Ecto neural progenitor cell (in vitro differentiated cells): ENCODE measurements around the gene ALG9.

Source experiments
- DNase-seq: peaks from one replicate; pipeline ENCODE4 v3.0.0-alpha.2; 2018; ENCODE audit warnings: low spot score

Gene ALG9

DNA sequence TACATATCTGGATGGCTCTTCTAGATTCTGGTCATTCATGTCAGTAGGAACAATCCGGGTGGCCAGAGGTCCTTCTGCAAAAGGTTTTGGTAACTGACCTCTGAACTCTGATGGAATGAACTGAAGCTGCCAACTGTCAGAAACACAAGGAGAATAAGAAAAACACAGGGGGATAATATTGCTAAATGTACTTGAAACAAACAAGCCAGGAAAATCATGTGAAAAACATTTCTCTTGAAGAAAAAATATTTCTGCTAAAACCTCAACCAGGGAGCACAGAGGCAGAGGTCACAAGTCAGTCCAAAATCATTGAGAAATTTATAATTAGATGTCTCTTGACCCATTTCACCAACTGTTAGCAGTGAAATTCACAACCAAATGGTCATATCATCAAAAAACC lies 35.2 kb downstream of the ALG9 start:
- DNase-seq, result no peak

- DNase-seq, result no peak
Observed at GRCh38 chr11:111835665-111836064, 35.7 kb downstream of the ALG9 start.

DNA sequence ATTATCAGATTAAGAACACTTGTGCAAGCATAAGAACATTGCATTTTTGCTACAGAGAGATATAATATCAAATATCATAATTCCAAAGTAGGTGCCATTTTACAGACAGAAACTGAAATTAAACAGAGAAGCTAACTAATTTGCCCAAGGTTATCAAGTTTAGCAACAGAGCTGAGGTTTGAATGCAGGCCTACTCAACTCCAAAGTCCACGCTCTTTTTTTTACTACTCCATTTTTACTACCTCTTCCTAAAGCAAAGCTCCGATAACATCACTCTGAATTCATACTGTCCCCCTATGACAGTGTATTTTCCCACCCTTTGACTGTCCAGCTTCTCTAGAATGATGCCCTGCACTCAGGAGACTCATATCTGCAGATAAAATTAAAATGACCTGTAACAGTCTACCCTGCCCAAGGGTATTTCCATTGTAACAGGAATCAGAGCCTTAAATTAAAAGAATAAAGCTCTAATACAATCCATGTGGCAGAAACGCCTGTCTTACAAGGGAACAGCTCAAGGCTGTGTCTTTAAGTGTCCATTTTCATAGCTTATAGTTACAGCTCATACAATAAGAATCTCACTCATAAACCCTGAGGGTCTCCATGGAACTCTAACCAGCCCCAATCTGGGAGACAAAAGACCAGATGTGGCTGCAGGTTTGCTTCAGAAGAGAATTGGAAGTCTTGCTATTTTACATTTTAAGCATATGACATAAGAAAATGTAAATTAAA lies 36.8 kb downstream of the ALG9 start:
- no peak for DNase-seq

GRCh38 chr11:111833524-111833923 lies 37.9 kb downstream of the ALG9 start:
- no peak for DNase-seq

DNA sequence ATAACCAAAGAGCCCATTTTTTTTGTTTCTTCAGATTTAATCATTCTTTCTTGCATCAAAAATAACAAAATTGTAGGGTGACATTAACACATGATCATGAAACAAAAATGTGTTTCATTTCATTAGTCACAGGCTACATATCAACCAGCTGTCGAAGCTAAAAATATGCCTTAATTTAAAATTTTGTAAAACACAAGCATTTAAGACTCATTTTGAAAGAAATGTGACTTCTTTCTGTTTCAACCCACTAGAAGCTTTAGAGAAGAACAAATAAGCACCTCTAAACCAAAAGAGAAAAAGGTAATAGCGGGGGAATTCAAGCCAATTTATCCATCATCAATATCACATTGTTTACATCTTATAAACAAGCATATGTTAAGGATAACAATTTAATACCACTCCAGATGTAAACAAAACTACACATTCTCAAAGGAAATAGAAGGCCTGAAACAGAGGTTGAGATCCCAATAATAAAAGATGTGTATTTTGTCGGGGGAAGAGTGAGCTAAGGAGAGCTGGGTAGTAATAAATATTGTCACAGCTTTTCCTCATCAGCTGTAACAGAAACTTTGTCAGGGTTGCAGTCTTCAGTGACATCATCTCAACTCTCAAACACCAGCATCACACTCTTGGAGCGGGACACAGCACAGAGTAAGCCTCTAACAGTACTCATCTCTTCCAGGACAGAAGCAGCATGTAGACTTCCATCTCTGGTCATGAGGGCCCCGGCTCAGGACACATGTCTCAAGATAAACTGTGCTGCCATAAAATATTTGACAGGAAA lies 42.0 kb downstream of the ALG9 start:
- no peak for DNase-seq

- DNase-seq, result no peak
Observed at GRCh38 chr11:111826322-111826950, 44.9 kb downstream of the ALG9 start.

- no peak for DNase-seq
Observed at GRCh38 chr11:111823629-111824028, 47.8 kb downstream of the ALG9 start.

DNA sequence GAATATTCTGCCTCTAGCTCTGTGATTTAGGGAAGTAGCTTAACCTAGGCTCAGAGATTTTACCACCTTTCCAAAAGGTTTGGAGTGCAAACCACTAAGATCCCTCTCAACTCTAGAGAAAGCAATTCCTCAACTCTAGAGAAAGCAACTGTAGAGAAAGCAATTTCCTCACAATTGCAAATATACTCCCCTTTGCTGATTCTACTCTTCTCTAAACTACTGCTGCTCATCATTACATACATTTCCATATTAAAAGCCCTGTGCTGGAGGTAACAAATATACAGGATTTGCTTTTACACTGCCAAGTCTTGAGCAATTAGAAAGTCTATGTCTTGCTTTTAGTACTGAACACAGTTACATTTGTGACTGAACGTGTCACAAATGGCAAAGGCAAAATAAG lies 48.2 kb downstream of the ALG9 start:
- no peak for DNase-seq

DNA sequence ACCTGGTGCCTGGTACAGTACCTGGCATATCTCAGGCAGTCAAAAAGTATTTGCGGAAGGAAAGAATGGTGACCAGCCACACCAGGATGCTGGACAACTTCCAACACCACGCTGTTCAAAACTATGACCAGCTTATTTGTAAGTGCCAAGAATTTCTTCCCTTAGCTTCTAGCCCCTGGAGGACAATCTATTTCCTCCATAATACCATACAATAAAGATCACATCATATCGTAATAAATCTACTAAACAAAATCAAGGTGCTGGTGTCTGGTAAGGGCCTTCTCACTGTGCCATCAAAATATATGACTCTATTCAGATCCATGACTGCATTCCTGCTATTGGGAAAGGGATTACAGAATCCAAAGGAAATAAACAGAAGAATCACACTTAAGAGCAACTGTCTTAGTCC lies 51.5 kb downstream of the ALG9 start:
- no peak for DNase-seq

- no peak for DNase-seq
Observed at GRCh38 chr11:111819161-111819828, 52.1 kb downstream of the ALG9 start.

DNA sequence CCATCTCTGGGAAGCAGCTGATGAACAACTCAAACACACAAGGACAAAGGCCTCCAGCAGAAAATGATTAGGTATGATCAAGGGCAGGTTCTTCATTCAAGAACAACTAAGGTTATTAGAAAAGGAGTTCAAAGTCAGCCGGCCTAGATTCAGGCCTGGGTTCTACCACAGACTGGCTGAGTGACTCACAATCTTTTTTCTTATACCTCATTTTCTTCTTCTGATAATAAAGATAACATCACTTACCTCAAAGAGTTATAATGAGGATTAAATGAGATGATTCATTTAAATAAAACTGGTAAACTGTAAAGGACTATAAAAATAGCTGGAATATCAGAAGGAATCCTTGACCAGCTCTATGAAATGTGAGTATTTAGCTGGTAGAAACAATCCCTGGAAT lies 55.9 kb downstream of the ALG9 start:
- DNase-seq, result no peak

GRCh38 chr11:111814557-111815320 lies 56.6 kb downstream of the ALG9 start:
- no peak for DNase-seq

GRCh38 chr11:111814106-111814505 lies 57.3 kb downstream of the ALG9 start:
- no peak for DNase-seq

DNA sequence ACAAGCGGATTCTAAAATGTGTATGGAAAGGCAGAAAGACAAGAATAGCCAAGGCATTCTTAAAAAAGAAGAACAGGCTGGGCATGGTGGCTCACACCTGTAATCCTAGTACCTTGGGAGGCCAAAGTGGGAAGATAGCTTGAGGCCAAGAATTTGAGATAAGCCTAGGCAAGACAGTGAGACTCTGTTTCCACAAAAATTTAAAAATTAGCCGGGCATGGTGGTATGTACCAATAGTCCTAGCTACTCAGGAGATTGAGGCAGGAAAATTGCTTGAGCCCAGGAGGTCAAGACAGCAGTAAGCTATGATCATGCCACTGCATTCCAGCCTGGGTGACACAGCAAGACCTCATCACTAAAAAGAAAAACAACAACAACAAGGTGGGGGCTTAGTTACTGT lies 59.2 kb downstream of the ALG9 start:
- no peak for DNase-seq

GRCh38 chr11:111811445-111811844 lies 59.9 kb downstream of the ALG9 start:
- no peak for DNase-seq

DNA sequence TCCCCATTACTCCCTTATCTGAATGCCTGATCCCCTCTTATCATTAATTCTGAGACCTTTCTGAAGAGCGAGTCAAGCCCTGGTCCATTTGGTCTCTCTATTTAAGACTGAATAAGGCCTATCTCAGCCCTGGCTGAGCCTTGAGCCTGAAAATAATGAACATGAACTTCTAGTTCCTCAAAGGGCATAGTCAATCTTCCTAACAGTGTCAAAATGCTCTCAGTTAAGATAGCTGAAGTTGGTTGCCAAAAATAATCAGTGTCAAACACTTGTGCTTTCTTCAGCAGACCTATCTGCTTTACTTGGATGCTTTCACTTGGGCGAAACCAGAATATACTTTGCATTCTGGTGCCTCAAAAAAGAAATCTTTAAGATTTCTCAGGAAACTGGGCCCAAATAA lies 62.5 kb downstream of the ALG9 start:
- no peak for DNase-seq

DNA sequence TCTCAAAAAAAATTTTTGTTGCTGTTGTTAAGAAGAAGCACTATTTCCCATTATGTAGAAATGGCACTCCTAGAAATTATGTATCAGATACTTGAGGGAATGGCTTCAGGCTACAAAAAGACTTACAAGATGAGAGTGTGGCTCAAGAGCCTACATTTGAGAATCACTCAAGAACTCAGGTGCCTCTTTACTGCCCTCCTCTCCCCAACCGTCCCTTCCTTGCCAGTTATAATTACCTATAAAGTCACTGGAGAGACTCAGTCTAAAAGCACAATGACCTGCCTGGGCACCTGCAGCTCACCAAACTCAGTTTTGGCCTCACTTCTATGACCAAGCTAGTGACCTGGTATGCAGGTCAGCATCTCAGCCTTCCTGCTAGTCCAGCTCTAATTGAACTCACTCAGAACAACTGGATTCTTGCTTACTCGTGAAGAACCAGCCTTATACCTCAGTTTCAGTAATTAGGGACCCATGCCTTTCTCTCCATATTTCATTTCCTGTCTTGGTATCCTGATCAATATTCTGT lies 63.3 kb downstream of the ALG9 start:
- no peak for DNase-seq

- DNase-seq, result no peak
Observed at GRCh38 chr11:111807076-111807475, 64.3 kb downstream of the ALG9 start.

GRCh38 chr11:111801135-111801534 lies 70.2 kb downstream of the ALG9 start:
- DNase-seq, result no peak

GRCh38 chr11:111798279-111798678 lies 73.1 kb downstream of the ALG9 start:
- DNase-seq, result no peak

DNA sequence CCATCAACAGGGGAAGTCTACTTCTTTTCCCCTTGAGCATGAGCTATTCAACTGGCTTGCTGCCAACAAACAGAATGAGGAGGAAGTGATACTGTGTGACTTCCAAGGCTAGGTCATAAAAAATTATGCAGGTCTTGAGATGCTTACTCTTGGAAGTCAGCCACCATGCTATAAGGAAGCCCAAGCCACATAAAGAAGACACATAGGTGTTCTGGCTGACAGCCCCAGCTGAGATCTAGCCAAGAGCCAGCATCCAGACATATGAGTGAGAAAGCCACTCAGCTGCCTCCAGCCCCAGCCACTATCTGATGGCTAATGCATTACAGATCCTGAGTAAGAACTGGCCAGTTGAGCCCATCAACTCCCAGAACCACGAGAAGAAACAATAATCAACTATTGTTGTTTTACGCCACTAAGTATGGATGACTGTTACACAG lies 74.2 kb downstream of the ALG9 start:
- no peak for DNase-seq

- DNase-seq, result no peak
Observed at GRCh38 chr11:111796696-111797095, 74.7 kb downstream of the ALG9 start.
